Ovary (tissue), 3 donors: ENCODE results near the gene KIF16B.

Source experiments
- POLR2A ChIP-seq: fragments of 450-650 bp; IDR thresholded peaks from one replicate; pipeline ENCODE4 v1.6.1; 2017; ENCODE audit warnings: antibody characterized with exemption, mild to moderate bottlenecking, moderate library complexity
- TF ChIP-seq, protein P1 (sequence below), 3 donors: fragments of 450-650 bp in 2 of 3; fragments of 200-600 bp in 1 of 3; IDR thresholded peaks; one replicate each; pipeline versions ENCODE4 v1.5.1 to v1.8.0; 2016 to 2022; ENCODE audit warnings: antibody characterized with exemption in 3 of 3, mild to moderate bottlenecking in 1 of 3
- donor health status: DM: no; HTN: no; CAD: no.

GRCh38 chr20:16483024-16483423 is 90.2 kb downstream of the KIF16B start:
- TF ChIP-seq, protein P1, sequence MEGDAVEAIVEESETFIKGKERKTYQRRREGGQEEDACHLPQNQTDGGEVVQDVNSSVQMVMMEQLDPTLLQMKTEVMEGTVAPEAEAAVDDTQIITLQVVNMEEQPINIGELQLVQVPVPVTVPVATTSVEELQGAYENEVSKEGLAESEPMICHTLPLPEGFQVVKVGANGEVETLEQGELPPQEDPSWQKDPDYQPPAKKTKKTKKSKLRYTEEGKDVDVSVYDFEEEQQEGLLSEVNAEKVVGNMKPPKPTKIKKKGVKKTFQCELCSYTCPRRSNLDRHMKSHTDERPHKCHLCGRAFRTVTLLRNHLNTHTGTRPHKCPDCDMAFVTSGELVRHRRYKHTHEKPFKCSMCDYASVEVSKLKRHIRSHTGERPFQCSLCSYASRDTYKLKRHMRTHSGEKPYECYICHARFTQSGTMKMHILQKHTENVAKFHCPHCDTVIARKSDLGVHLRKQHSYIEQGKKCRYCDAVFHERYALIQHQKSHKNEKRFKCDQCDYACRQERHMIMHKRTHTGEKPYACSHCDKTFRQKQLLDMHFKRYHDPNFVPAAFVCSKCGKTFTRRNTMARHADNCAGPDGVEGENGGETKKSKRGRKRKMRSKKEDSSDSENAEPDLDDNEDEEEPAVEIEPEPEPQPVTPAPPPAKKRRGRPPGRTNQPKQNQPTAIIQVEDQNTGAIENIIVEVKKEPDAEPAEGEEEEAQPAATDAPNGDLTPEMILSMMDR (IDR thresholded peaks at IDR 0.05): no peak
- no peak for TF ChIP-seq POLR2A
